Measurements from ENCODE around the gene APOE. TPM values are rescaled to one million over a fixed set of nuclear protein-coding genes. Genes with fewer than 3 reads are reported as not detected.

Gene APOE
- total and polyA plus RNA-seq, 2 experiments from 2014 or later = 1,133 to 1,438 TPM

DNA sequence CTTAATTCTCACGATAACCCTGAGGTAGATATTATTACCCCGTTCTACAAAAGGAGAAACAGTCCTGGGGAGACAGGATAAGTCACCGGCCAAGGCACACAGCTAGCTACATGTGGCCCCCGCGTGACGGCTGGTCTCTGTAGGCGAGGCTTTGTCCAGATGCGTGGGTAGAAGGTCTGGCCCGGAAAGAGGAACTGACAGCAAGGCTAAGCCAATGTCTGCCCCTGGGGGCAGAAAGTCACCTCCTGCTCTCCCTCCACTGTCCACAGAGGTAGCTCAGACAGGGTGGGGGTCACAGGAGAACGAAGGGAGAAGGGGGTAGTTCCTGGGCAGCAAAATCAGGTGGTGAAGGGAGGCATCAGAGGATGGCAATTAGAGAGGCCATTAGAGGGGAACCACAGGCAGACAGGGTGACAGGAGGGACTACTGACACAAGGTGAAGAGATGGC lies 38.2 kb downstream of the APOE start:
- no peaks in the 10 kb centered on the region for H3K9me2 ChIP-seq (ENCODE audit: insufficient read depth)
- no peak overlapping the region for H2AFZ ChIP-seq
- H3K27me3 ChIP-seq (ENCODE audit: insufficient read depth) = no peaks in the 10 kb centered on the region
- no peaks in the 10 kb centered on the region for H3K4me1 ChIP-seq (ENCODE audit: insufficient read depth)
- Mint-ChIP-seq H3K27ac (no peak overlapping the region), H3K9me3 (no peaks in the 10 kb centered on the region; the same call in 2 of the 3 replicates), H3K4me1 (no peaks in the 10 kb centered on the region), H3K36me3 (ENCODE audit: low read depth) (no peaks in the 10 kb centered on the region; the same call in 2 of the 3 replicates), H3K4me3 (no peak overlapping the region), H3K27me3 (ENCODE audit: insufficient read depth, low read depth, poor library complexity) (peaks cover 12% of the 10 kb centered on the region)
- H3K4me3 ChIP-seq = no peak overlapping the region
- no peaks in the 10 kb centered on the region for H3K79me2 ChIP-seq (replicated peaks; ENCODE audit: insufficient read depth)
- no peaks in the 10 kb centered on the region for H3F3A ChIP-seq (replicated peaks; ENCODE audit: low read depth)
- H4K20me1 ChIP-seq (replicated peaks; ENCODE audit: insufficient read depth) = no peaks in the 10 kb centered on the region
- no peak overlapping the region for H3K4me2 ChIP-seq
- no peak for TF ChIP-seq CREB1 (CRISPR knock-in tag; IDR thresholded peaks at IDR 0.05; ENCODE audit: low read depth)
- TF ChIP-seq, protein P1, sequence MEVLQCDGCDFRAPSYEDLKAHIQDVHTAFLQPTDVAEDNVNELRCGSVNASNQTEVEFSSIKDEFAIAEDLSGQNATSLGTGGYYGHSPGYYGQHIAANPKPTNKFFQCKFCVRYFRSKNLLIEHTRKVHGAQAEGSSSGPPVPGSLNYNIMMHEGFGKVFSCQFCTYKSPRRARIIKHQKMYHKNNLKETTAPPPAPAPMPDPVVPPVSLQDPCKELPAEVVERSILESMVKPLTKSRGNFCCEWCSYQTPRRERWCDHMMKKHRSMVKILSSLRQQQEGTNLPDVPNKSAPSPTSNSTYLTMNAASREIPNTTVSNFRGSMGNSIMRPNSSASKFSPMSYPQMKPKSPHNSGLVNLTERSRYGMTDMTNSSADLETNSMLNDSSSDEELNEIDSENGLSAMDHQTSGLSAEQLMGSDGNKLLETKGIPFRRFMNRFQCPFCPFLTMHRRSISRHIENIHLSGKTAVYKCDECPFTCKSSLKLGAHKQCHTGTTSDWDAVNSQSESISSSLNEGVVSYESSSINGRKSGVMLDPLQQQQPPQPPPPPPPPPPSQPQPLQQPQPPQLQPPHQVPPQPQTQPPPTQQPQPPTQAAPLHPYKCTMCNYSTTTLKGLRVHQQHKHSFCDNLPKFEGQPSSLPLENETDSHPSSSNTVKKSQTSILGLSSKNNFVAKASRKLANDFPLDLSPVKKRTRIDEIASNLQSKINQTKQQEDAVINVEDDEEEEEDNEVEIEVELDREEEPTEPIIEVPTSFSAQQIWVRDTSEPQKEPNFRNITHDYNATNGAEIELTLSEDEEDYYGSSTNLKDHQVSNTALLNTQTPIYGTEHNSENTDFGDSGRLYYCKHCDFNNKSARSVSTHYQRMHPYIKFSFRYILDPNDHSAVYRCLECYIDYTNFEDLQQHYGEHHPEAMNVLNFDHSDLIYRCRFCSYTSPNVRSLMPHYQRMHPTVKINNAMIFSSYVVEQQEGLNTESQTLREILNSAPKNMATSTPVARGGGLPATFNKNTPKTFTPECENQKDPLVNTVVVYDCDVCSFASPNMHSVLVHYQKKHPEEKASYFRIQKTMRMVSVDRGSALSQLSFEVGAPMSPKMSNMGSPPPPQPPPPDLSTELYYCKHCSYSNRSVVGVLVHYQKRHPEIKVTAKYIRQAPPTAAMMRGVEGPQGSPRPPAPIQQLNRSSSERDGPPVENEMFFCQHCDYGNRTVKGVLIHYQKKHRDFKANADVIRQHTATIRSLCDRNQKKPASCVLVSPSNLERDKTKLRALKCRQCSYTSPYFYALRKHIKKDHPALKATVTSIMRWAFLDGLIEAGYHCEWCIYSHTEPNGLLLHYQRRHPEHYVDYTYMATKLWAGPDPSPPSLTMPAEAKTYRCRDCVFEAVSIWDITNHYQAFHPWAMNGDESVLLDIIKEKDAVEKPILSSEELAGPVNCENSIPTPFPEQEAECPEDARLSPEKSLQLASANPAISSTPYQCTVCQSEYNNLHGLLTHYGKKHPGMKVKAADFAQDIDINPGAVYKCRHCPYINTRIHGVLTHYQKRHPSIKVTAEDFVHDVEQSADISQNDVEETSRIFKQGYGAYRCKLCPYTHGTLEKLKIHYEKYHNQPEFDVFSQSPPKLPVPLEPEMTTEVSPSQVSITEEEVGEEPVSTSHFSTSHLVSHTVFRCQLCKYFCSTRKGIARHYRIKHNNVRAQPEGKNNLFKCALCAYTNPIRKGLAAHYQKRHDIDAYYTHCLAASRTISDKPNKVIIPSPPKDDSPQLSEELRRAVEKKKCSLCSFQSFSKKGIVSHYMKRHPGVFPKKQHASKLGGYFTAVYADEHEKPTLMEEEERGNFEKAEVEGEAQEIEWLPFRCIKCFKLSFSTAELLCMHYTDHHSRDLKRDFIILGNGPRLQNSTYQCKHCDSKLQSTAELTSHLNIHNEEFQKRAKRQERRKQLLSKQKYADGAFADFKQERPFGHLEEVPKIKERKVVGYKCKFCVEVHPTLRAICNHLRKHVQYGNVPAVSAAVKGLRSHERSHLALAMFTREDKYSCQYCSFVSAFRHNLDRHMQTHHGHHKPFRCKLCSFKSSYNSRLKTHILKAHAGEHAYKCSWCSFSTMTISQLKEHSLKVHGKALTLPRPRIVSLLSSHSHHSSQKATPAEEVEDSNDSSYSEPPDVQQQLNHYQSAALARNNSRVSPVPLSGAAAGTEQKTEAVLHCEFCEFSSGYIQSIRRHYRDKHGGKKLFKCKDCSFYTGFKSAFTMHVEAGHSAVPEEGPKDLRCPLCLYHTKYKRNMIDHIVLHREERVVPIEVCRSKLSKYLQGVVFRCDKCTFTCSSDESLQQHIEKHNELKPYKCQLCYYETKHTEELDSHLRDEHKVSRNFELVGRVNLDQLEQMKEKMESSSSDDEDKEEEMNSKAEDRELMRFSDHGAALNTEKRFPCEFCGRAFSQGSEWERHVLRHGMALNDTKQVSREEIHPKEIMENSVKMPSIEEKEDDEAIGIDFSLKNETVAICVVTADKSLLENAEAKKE (CRISPR knock-in tag; IDR thresholded peaks at IDR 0.05) = no peak
- no peak for TF ChIP-seq EZH2 (IDR thresholded peaks at IDR 0.05; ENCODE audit: low read depth, unreplicated experiment)
- TF ChIP-seq, protein P2, sequence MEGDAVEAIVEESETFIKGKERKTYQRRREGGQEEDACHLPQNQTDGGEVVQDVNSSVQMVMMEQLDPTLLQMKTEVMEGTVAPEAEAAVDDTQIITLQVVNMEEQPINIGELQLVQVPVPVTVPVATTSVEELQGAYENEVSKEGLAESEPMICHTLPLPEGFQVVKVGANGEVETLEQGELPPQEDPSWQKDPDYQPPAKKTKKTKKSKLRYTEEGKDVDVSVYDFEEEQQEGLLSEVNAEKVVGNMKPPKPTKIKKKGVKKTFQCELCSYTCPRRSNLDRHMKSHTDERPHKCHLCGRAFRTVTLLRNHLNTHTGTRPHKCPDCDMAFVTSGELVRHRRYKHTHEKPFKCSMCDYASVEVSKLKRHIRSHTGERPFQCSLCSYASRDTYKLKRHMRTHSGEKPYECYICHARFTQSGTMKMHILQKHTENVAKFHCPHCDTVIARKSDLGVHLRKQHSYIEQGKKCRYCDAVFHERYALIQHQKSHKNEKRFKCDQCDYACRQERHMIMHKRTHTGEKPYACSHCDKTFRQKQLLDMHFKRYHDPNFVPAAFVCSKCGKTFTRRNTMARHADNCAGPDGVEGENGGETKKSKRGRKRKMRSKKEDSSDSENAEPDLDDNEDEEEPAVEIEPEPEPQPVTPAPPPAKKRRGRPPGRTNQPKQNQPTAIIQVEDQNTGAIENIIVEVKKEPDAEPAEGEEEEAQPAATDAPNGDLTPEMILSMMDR (conservative IDR thresholded peaks at IDR 0.05; ENCODE audit: low read depth in 2 of 2) = no peak
- TF ChIP-seq, protein P3, sequence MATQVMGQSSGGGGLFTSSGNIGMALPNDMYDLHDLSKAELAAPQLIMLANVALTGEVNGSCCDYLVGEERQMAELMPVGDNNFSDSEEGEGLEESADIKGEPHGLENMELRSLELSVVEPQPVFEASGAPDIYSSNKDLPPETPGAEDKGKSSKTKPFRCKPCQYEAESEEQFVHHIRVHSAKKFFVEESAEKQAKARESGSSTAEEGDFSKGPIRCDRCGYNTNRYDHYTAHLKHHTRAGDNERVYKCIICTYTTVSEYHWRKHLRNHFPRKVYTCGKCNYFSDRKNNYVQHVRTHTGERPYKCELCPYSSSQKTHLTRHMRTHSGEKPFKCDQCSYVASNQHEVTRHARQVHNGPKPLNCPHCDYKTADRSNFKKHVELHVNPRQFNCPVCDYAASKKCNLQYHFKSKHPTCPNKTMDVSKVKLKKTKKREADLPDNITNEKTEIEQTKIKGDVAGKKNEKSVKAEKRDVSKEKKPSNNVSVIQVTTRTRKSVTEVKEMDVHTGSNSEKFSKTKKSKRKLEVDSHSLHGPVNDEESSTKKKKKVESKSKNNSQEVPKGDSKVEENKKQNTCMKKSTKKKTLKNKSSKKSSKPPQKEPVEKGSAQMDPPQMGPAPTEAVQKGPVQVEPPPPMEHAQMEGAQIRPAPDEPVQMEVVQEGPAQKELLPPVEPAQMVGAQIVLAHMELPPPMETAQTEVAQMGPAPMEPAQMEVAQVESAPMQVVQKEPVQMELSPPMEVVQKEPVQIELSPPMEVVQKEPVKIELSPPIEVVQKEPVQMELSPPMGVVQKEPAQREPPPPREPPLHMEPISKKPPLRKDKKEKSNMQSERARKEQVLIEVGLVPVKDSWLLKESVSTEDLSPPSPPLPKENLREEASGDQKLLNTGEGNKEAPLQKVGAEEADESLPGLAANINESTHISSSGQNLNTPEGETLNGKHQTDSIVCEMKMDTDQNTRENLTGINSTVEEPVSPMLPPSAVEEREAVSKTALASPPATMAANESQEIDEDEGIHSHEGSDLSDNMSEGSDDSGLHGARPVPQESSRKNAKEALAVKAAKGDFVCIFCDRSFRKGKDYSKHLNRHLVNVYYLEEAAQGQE (IDR thresholded peaks at IDR 0.05; ENCODE audit: unreplicated experiment) = no peak
- no peak for TF ChIP-seq EZH2phosphoT487 (IDR thresholded peaks at IDR 0.05; ENCODE audit: unreplicated experiment)
- TF ChIP-seq NANOG (IDR thresholded peaks at IDR 0.05; ENCODE audit: borderline replicate concordance) = no peak
- no peak for TF ChIP-seq POLR2AphosphoS5 (IDR thresholded peaks at IDR 0.05; ENCODE audit: low read depth)
- no peaks in the 10 kb centered on the region for H3K36me3 ChIP-seq (ENCODE audit: insufficient read depth)
- H3K27ac ChIP-seq (ENCODE audit: low read depth) = no peak overlapping the region
- DNase-seq (ENCODE audit: low spot score) = no peak
- no peak; the same call in 2 of the 3 replicates for ATAC-seq

All from GM23338 (cell line).